Islet precursor cell (in vitro differentiated cells): Measurements from ENCODE around the gene TBC1D16.

Experiments used
- DNase-seq: peaks from one replicate; pipeline ENCODE4 v3.0.0-alpha.2; 2018

The TBC1D16 gene, protein sequence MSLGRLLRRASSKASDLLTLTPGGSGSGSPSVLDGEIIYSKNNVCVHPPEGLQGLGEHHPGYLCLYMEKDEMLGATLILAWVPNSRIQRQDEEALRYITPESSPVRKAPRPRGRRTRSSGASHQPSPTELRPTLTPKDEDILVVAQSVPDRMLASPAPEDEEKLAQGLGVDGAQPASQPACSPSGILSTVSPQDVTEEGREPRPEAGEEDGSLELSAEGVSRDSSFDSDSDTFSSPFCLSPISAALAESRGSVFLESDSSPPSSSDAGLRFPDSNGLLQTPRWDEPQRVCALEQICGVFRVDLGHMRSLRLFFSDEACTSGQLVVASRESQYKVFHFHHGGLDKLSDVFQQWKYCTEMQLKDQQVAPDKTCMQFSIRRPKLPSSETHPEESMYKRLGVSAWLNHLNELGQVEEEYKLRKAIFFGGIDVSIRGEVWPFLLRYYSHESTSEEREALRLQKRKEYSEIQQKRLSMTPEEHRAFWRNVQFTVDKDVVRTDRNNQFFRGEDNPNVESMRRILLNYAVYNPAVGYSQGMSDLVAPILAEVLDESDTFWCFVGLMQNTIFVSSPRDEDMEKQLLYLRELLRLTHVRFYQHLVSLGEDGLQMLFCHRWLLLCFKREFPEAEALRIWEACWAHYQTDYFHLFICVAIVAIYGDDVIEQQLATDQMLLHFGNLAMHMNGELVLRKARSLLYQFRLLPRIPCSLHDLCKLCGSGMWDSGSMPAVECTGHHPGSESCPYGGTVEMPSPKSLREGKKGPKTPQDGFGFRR

DNA sequence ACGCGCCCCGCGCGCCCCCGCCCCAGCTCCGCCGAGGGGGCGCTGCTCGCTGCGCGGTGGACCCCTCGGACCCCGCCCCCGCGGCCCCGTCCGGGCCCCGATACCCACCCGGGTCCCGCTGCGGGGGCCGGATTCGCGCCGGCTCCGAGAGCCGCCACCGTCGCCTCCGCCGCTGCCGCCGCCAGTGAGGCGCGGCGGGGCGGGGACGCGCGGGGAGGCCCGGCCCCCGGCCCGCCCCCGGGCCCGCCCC, at the start of gene TBC1D16:
TBC1D16 (minus strand) TSS at position 186 of the 250 bp plus-strand sequence. CDS start 22,325 bp downstream, outside the sequence.
- no peak for DNase-seq

DNA sequence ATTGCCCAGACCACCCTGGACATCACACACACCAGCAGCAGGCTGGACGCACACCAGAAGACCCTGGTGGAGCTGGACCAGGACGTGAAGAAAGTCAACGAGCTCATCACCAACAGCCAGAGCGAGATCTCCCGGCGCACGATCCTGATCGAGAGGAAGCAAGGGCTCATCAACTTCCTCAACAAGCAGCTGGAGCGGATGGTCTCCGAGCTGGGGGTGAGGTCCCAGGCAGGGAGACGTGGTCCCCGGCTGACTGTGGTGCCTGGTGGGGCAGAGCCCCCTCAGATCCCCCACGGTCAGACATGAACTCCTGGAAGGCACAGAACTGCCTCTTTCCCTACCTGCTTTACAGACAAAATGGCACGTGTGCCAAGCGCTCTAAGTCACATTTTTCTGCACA, 49.1 kb upstream of the TBC1D16 start:
- DNase-seq: no peak

DNA sequence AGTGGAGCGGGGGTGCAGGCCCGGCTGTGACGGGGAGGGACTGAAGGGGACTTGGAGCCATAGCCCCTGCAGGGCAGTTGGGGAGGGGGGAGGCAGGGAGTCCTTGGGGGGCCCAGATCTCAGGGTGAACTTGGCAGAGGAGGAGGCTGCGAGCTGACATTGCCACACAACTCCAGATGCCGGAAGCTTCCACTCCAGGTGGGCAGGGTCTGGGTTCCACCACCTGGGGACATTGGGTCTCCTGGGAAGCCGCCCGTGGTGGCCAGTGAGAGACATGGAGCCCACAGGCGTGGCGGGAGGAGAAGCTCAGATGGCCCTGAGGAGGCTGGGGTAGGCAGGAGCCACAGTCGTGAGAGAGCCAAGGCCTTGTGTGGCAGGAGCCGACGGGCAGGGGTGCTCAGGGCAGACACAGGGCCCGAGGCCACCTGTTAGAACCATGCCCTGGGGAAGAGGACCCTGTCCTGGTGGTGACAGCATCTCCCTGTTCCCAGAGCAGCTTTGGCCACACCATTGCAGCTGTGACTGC, 47.5 kb upstream of the TBC1D16 start:
- no peak for DNase-seq

DNA sequence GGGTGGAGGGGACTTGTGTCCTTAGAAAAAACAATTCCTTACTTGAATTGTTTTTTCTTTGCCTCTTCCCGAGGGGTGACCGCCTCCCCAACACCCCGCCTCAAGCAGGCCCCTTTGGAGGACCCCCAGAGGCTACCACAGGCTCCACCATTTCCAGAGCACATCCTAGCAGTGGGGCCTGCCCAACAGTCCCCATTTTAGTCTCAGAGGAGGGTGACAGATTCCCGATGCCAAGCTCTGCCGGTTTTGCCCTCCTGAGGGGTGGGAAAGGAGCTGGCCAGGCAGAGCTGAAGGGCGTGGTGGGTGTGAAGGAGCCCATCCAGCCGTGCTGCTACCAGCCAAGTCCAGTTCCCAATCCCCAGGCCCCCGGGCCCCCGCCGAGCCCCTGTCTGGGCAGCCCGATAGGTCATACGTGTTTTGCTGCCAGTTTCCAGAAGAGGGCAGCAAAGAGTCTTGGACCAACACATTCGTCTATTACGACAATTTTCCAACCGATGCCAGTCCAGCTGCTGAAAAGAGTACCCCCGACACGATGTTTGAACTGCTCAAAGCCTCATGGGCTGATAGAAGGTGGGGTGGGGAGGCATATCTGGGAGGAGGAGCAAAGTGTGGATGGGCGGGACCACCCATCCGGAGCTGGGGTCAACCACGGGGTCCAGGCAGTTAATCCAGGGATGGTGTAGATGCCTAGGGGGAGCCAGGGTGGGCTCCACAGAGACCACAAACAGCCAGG, 46.9 kb upstream of the TBC1D16 start:
- peak; percentile 89 for DNase-seq

DNA sequence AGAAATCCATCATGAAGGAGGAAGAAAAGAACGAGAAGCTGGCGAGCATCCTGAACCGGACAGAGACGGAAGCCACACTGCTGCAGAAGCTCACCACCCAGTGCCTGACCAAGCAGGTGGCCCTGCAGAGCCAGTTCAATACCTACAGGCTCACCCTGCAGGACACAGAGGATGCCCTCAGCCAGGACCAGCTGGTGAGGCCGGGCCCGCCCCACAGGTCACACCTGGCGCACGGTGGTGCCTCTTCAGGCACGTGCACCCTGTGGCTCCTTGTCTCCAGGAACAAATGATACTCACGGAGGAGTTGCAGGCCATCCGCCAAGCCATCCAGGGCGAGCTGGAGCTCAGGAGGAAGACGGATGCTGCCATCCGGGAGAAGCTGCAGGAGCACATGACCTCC, 45.9 kb upstream of the TBC1D16 start:
- DNase-seq: no peak

DNA sequence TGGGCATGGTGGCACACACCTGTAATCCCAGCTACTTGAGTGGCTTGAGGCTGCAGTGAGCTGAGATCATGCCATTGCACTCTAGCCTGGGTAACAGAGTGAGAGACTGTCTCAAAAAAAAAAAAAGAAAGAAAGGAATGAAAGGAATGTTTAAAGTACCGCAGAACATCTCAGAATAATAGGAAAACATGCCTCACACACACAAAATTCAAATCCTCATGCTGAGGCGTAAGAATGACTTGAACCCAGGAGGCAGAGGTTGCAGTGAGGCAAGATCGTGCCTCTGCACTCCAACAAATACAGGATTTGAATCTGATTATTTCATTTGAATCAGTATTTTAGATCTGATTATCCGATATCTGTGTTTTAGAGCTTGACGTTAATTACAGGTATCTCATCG, 44.4 kb upstream of the TBC1D16 start:
- DNase-seq: no peak

DNA sequence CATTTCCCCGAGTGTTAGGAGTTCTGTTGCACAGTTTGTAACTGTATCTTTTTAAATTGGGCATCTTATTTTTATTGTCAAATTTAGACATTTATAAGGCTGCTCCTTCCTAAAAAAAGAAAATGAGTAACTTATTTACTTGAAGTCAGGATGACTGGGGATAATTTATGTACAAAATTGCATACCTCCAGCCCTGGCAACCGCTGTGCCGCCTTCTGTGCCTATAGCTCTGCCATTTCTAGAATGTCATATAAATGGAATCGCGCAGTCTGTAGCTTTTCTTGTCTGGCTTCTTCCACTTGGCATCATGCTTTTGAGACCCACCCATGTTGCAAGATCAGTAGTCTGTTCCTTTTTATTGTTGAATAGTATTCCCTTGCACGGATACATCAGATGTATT, 36.7 kb upstream of the TBC1D16 start:
- no peak for DNase-seq

DNA sequence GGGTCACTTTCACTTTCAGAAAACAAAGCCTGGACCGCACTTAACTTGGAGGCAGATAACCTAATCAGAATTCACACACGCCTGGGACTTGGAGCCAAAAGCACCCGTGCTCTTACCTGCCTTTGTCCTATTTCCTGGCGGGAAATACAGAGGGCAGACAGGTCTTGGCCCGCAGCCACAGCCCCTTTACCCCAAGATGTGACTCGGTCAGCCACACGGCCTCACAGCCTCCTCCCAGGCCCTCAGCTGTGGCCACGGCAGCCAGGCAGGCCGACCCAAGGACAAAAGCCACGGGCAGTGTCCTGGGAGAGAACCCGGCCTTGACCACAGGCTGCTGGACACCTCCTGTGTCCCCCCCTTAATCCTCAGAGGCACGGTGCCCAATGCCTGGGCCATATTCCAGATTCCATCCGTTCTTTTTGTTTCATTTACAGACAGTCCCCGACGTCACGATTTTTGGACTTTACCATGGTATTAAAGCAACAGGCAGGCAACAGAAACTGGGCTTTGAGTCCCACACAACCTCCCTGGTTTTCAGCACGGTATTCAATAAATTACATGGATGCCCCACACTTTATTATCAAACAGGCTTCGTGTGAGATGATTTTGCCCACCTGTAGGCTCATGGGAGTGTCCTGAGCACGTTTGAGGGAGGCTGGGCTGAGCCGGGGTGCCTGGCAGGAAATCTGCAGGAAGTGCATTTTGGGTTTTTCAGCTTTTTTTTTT, 35.6 kb upstream of the TBC1D16 start:
- DNase-seq: no peak

DNA sequence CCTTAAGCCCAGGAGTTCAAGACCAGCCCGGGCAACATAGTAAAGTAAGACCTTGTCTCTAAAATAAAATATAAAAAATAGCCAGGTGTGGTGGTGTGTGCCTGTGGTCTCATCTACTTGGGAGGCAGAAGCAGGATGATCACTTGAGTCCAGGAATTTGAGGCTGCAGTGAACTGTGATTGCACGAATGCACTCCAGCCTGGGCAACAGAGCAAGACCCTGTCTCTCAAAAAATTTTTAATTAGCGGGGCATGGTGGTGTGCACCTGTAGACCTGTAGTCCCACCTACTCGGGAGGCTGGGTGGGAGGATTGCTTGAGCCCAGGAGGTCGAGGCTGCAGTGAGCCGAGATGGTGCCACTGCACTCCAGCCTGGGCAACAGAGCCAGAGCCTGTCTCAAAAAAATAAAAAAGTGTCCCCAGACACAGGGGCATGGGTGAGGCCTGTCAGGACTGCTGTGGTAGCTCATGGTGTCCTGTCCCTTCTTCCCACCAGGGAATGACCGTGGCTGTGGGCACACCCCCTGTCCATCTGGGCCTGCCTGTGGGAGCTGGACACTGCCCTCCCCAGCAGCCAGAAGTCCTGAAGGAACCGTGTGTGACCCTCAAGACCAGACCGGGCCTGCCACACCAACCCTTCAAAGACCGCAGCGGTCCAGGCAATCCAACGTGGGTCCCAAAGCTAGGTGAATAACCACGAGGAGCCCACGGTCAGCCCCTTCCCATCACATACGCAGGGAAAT, 34.9 kb upstream of the TBC1D16 start:
- no peak for DNase-seq

DNA sequence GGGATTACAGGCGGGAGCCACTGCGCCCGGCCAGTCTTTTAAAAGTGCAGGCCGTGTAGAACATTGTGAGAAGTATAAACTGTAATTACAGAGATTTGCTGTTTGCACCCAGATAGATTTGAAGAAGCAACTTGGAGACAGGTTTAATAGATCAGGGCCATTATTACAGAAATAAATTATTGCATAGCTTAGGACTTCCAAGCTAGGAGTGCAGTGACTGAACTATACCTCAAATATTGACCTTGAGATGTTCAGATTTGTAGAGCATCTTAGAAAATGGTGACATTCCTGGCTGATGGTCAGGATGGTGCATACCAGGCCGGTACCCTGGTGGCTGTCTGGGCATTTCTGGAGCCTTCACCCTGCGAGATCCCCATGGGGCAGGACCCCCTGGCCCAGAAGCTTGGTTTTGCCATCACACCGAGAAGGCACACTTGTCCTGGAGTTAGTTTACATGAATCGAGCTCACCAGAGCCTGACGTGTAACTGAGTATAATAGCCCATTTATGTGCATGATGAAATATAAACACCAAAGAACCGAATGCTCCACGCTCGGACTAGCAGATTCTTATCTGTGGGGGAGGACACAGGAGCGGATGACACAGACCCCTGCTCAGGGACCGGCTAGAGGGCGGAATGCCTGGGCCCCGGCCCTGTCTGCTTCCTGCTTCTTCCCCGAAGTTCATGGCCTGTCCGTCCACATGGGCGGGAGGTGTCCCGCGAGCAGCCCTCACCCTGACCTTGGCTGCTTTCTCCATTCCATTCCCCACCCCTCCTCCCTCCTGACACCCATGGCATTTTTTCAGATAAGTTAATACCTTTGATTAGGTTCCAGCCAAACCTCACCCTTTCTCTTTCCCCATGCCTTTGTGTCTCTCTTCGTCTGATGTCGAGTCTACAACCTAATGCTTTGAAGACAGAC, 32.9 kb upstream of the TBC1D16 start:
- peak; percentile 77 for DNase-seq

DNA sequence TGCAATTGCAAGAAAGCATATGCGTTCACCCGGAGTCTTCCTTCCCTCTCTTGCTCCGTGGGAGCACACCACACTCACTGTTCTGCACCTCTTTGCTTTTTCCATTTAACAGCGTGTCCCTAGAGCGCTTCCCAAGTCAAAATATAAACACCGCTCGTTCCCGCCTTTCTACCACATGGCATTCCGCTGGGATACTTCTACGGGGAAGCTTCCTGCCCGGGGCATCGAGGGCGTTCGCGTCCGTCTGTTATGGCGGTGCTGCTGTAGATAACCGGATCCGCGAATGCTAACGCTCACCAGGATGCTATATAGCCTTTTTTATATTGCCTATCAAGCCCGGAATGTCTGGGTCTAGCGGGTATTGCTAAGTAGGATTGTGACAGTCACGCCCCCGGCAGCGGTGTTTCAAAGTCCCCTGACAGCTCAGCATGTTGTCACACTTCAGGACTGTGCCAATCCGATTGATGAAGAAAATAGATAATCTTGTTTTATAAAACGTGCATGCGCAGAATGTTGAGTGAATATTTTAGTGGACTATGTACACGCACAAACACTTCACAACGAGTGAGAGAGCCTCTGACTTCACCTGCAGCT, 31.8 kb upstream of the TBC1D16 start:
- DNase-seq: no peak

DNA sequence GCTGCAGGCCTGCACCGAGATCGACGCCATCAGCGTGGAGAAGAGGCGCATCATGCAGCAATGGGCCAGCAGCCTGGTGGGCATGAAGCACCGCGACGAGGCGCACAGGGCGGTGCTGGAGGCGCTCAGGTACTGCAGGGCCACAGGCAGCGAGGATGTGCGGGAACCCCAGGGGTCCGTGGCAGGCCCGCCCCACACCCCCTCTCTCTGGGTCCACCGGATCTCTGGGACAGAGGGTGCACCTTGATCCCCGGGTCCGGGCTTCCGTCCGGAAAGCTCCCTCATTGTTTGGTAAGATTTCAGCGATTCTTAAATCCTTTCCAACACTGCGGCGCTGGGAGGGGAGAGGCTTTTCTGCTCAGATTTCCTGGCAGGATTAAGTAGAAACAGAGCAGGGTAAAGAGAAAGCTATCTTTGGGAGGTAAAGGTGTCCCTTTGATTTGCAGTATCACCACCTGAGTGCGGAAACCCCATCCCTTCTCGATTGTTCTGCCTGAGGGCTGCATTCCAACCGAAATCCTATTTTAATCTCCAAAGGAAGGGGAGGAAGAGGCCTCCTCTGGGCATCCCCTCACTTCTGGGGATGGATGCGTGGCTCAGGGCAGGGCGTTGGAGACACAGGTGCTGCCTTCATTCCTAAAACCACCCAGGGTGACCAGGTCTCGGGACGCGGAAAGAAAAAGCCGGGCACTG, 30.0 kb upstream of the TBC1D16 start:
- no peak for DNase-seq

DNA sequence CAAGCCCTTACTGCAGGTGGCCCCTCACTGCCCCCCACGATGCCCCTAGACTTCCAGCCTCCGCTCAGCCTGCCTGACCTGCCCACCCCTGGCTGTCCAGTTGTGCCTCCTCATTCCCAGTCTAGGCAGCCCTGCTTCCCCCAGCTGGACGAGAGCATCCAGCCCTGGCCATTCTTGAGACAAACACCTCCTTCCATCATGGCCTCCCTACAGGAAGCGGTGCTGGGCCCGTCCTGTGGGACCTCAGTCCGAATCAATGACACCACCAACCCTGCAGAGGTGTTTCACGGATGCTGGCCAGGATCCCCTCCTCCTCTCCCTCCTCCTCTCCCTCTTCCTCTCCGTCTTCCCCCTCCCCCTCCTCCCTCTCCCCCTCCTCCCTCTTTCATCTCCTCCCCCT, 29.0 kb upstream of the TBC1D16 start:
- DNase-seq: no peak

DNA sequence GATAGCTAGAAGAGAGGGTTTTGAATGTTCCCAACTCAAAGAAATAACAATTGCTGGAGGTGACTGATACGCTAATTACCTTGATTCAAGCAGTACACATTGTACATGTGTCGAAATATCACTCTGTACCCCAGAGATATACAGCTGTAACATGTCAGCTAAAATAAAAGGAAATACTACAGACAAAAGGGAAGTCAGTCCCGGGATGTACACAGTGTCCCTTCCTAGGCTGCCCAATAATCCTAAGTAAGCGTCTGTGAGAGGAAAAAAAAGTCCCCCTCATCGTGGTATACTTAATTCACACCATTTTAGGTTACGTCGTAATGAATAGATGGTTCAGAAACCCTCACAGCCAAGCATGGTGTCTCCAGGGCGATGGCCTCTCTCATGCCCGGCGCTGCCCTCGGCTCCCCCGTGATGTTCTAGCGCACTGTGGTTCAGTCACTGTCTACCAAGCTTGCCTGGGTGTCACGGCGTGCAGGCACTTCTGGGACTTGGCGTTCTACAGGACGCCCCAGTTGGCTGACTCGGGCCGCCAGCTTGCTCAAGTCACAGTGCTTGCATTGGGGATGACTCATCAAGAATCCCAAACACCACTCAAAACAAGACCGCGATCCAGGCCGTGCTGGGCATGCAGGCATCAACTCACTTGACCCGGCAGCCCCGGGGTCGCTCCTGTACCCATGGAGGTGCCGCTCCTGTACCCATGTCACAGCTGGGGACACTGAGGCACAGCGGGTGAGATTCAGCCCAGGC, 28.3 kb upstream of the TBC1D16 start:
- DNase-seq: peak; percentile 87

DNA sequence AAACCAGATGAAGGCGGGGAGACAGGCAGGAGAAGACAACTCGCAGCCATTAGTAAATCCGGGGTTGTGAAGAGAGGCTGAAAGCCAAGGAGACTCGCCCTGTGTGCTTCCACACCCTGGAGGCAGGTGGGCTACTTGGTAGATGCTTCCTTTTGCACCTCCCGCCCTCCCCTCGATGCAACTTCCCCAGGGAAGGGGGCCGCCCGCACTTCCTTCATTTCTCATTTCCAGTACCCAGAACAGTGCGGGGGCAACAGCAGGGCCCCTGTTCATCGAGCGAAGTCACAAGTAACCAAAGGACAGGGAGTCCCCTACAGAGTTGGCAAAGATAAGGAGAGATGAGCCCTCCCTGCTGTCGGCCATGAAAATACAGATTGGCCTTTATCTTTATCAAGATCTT, 25.7 kb upstream of the TBC1D16 start:
- no peak for DNase-seq

DNA sequence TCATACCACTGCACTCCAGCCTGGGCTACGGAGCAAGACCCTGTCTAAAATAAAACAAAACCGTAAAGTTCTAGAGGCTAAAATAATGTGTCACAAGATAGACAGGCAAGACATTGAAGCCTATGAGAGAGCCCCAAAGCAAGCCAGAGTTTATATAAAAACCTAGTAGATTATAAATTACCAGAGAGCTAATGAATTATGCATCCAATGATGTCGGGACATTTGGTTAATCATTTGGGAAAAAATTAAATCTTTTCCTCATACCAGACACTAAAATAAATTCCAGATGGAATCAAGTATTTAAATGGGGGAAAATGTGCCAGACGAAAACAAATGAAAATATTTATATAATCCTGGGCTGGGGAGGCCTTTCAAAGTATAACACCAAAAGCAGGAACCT, 25.0 kb upstream of the TBC1D16 start:
- DNase-seq: no peak

DNA sequence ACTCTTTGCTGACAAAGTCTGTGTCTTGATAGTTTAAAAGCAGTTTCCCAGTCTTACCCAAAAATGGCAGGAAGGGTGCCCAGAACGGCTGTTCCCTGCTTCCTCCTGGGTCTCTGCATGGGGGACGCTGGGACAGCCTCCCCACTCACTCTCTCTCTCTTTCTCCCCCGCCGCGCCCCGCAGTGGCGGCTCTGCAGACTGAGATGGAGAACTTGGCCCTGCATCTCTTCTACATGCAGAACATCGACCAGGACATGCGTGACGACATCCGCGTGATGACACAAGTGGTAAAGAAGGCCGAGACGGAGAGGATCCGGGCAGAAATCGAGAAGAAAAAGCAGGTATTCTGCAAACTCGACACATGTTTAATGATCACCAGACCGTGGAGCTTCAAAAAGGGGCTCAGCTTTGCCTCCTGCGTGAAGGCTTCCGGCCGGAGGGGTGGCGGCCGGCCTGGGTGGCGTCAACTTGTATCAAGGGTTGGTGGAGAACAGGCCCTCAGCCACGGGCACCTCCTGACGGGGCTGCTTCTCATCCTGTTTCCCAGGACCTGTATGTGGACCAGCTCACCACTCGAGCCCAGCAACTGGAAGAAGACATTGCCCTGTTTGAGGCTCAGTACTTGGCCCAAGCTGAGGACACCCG, 22.8 kb upstream of the TBC1D16 start:
- no peak for DNase-seq

DNA sequence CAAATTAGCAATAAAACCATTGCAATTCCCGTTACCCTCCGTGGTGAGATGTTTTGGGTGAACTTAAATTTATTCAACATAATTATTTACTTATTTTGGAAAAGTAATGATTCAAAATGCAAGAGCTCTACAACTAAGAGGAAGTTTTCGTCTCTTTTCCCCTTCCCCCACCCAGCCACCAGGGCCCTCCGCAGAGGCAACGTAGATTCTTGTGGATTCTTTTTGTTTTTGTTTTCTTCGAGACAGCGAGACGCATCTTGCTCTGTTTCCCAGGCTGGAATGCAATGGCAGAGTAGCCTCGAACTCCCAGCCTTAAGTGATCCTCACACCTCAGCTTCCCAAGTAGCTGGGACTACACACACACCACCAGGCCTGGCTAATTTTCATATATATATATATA, 19.9 kb upstream of the TBC1D16 start:
- DNase-seq: no peak

DNA sequence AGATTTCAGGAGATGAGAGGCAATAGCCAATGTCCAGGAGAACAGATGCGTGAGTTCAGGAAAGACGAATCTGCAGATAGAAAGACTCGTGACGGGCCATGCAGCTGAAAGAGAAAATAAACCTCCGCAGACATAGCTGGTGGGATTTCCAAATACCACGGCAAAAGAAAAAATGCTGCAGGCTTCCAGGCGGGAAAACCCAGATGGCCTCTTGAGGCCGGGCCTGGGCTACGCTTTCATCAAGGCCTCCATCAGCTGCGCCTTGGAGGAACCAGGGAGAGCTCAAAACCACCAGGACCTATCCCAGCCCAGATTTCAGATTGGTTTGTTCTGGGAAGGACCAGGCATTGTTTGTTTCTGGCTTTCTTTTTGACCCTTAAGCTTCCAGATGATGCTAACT, 17.4 kb upstream of the TBC1D16 start:
- no peak for DNase-seq
